Measurements from ENCODE around the gene MAMDC2.

MAMDC2 gene

DNA sequence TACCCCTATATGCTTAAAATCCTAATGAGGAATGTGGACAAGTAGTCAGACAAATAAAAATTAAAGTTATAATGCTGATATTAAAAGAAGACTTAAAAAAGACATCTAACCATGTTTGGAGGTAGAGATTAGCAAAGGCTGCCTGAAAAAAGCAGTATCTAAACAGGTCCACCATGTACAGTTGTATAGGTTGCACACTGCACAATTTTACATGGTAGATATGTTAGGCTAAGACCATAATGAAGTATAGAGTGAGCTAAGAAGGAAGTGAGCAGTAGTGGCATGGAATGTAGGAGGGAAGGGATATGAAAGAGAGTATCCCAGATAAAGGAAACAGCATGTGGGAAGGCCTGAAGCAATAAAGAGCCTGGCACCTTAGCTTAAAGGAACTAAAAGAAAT, 51.1 kb downstream of the MAMDC2 start:
- no peaks in the 10 kb centered on the region for H3K4me1 ChIP-seq (ENCODE audit: control insufficient read depth in 2 of 2, insufficient read depth in 2 of 2, low read length in 2 of 2)
- H3K27ac ChIP-seq (ENCODE audit: low read depth in 2 of 2, low read length in 2 of 2): no peak overlapping the region
- H3K36me3 ChIP-seq (ENCODE audit: control insufficient read depth in 2 of 2, insufficient read depth in 2 of 2, low read length in 2 of 2): no peaks in the 10 kb centered on the region
- no peak overlapping the region for H3K4me3 ChIP-seq (ENCODE audit: low read length in 2 of 2)
- no peaks in the 10 kb centered on the region for H3K27me3 ChIP-seq (ENCODE audit: control insufficient read depth in 2 of 2, insufficient read depth in 2 of 2, low read length in 2 of 2)
- H3K9ac ChIP-seq (ENCODE audit: low read depth in 1 of 2, low read length in 2 of 2): no peak overlapping the region
- no peaks in the 10 kb centered on the region for H3K9me3 ChIP-seq (ENCODE audit: control insufficient read depth in 2 of 2, low read length in 2 of 2)

GRCh38 chr9:70097187-70097586, 53.5 kb downstream of the MAMDC2 start:
- Histone ChIP-seq H3K27me3 (ENCODE audit: control insufficient read depth in 2 of 2, insufficient read depth in 2 of 2, low read length in 2 of 2) (no peaks in the 10 kb centered on the region), H3K4me1 (ENCODE audit: control insufficient read depth in 2 of 2, insufficient read depth in 2 of 2, low read length in 2 of 2) (no peaks in the 10 kb centered on the region), H3K9me3 (ENCODE audit: control insufficient read depth in 2 of 2, low read length in 2 of 2) (no peaks in the 10 kb centered on the region), H3K36me3 (ENCODE audit: control insufficient read depth in 2 of 2, insufficient read depth in 2 of 2, low read length in 2 of 2) (no peaks in the 10 kb centered on the region), H3K4me3 (ENCODE audit: low read length in 2 of 2) (no peak overlapping the region), H3K9ac (ENCODE audit: low read depth in 1 of 2, low read length in 2 of 2) (no peak overlapping the region), H3K27ac (ENCODE audit: low read depth in 2 of 2, low read length in 2 of 2) (no peak overlapping the region)

DNA sequence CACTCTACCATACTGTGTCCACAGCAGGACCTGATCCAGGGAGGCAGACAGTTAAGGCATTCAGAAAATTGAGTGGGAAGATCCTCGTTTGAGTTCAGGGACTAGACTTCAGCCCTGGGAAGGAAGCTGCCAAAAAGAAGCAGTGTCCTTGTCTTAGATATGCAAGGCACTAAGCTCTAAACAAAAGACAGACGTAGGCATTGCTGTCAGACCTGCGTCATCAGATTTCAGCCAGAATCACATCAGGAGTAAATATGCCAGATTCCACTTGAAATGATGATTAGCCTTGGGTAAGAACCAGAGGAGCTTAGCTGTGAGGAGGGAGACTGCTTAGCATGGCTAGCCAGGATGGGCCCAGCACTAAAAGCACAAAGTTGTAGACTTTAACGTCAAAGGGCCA, 56.7 kb downstream of the MAMDC2 start:
- H3K4me1 ChIP-seq (ENCODE audit: control insufficient read depth in 2 of 2, insufficient read depth in 2 of 2, low read length in 2 of 2): no peaks in the 10 kb centered on the region
- H3K9me3 ChIP-seq (ENCODE audit: control insufficient read depth in 2 of 2, low read length in 2 of 2): no peaks in the 10 kb centered on the region
- H3K36me3 ChIP-seq (ENCODE audit: control insufficient read depth in 2 of 2, insufficient read depth in 2 of 2, low read length in 2 of 2): no peaks in the 10 kb centered on the region
- no peaks in the 10 kb centered on the region for H3K27me3 ChIP-seq (ENCODE audit: control insufficient read depth in 2 of 2, insufficient read depth in 2 of 2, low read length in 2 of 2)
- H3K4me3 ChIP-seq (ENCODE audit: low read length in 2 of 2): no peak overlapping the region
- no peak overlapping the region for H3K27ac ChIP-seq (ENCODE audit: low read depth in 2 of 2, low read length in 2 of 2)
- H3K9ac ChIP-seq (ENCODE audit: low read depth in 1 of 2, low read length in 2 of 2): no peak overlapping the region

GRCh38 chr9:70101265-70101664, 57.6 kb downstream of the MAMDC2 start:
- no peak overlapping the region for H3K9ac ChIP-seq (ENCODE audit: low read depth in 1 of 2, low read length in 2 of 2)
- no peaks in the 10 kb centered on the region for H3K9me3 ChIP-seq (ENCODE audit: control insufficient read depth in 2 of 2, low read length in 2 of 2)
- no peak overlapping the region for H3K4me3 ChIP-seq (ENCODE audit: low read length in 2 of 2)
- H3K27ac ChIP-seq (ENCODE audit: low read depth in 2 of 2, low read length in 2 of 2): no peak overlapping the region
- no peaks in the 10 kb centered on the region for H3K36me3 ChIP-seq (ENCODE audit: control insufficient read depth in 2 of 2, insufficient read depth in 2 of 2, low read length in 2 of 2)
- H3K27me3 ChIP-seq (ENCODE audit: control insufficient read depth in 2 of 2, insufficient read depth in 2 of 2, low read length in 2 of 2): no peaks in the 10 kb centered on the region
- H3K4me1 ChIP-seq (ENCODE audit: control insufficient read depth in 2 of 2, insufficient read depth in 2 of 2, low read length in 2 of 2): no peaks in the 10 kb centered on the region

- Histone ChIP-seq H3K9ac (ENCODE audit: low read depth in 1 of 2, low read length in 2 of 2) (no peak overlapping the region), H3K27me3 (ENCODE audit: control insufficient read depth in 2 of 2, insufficient read depth in 2 of 2, low read length in 2 of 2) (no peaks in the 10 kb centered on the region), H3K36me3 (ENCODE audit: control insufficient read depth in 2 of 2, insufficient read depth in 2 of 2, low read length in 2 of 2) (no peaks in the 10 kb centered on the region), H3K9me3 (ENCODE audit: control insufficient read depth in 2 of 2, low read length in 2 of 2) (no peaks in the 10 kb centered on the region), H3K4me1 (ENCODE audit: control insufficient read depth in 2 of 2, insufficient read depth in 2 of 2, low read length in 2 of 2) (no peaks in the 10 kb centered on the region), H3K4me3 (ENCODE audit: low read length in 2 of 2) (no peak overlapping the region), H3K27ac (ENCODE audit: low read depth in 2 of 2, low read length in 2 of 2) (no peak overlapping the region)
These were observed 61.5 kb downstream of the MAMDC2 start for GRCh38 chr9:70105147-70105546.

- Histone ChIP-seq H3K4me3 (ENCODE audit: low read length in 2 of 2) (no peak overlapping the region), H3K9me3 (ENCODE audit: control insufficient read depth in 2 of 2, low read length in 2 of 2) (no peaks in the 10 kb centered on the region), H3K27ac (ENCODE audit: low read depth in 2 of 2, low read length in 2 of 2) (no peak overlapping the region), H3K36me3 (ENCODE audit: control insufficient read depth in 2 of 2, insufficient read depth in 2 of 2, low read length in 2 of 2) (no peaks in the 10 kb centered on the region), H3K9ac (ENCODE audit: low read depth in 1 of 2, low read length in 2 of 2) (no peak overlapping the region), H3K4me1 (ENCODE audit: control insufficient read depth in 2 of 2, insufficient read depth in 2 of 2, low read length in 2 of 2) (no peaks in the 10 kb centered on the region), H3K27me3 (ENCODE audit: control insufficient read depth in 2 of 2, insufficient read depth in 2 of 2, low read length in 2 of 2) (no peaks in the 10 kb centered on the region)
These were observed 62.9 kb downstream of the MAMDC2 start for GRCh38 chr9:70106571-70106970.

DNA sequence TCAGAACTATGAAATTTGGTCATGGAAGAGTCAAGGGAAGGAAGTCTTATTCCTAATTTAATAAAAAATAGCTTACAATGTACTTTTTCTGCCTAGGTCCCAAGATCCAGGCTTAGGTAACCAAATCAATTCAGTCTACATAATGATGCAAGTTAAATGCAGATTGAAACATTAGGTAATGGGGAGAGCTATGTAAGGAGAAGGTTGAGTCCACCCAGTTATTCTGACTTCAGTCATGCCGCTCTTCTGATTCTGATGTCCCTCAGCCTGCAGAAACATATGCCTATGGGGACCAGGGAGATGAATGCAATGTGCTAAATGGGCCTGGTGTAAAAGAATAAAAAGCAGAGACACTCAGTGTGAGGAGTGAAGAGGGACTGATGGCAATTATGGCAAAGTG, 63.9 kb downstream of the MAMDC2 start:
- Histone ChIP-seq H3K27me3 (ENCODE audit: control insufficient read depth in 2 of 2, insufficient read depth in 2 of 2, low read length in 2 of 2) (no peaks in the 10 kb centered on the region), H3K36me3 (ENCODE audit: control insufficient read depth in 2 of 2, insufficient read depth in 2 of 2, low read length in 2 of 2) (no peaks in the 10 kb centered on the region), H3K4me3 (ENCODE audit: low read length in 2 of 2) (no peak overlapping the region), H3K9ac (ENCODE audit: low read depth in 1 of 2, low read length in 2 of 2) (no peak overlapping the region), H3K27ac (ENCODE audit: low read depth in 2 of 2, low read length in 2 of 2) (no peak overlapping the region), H3K9me3 (ENCODE audit: control insufficient read depth in 2 of 2, low read length in 2 of 2) (no peaks in the 10 kb centered on the region), H3K4me1 (ENCODE audit: control insufficient read depth in 2 of 2, insufficient read depth in 2 of 2, low read length in 2 of 2) (no peaks in the 10 kb centered on the region)

DNA sequence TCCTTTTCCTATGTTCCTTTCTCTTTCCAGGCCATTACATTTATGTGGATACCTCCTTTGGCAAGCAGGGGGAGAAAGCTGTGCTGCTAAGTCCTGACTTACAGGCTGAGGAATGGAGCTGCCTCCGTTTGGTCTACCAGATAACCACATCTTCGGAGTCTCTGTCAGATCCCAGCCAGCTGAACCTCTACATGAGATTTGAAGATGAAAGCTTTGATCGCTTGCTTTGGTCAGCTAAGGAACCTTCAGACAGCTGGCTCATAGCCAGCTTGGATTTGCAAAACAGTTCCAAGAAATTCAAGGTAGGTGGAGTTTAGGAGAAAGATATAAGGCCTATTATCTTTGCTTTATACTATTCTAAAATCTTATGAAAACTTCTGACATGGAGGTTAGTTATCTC, 64.5 kb downstream of the MAMDC2 start:
- no peak overlapping the region for H3K9ac ChIP-seq (ENCODE audit: low read depth in 1 of 2, low read length in 2 of 2)
- no peak overlapping the region for H3K4me3 ChIP-seq (ENCODE audit: low read length in 2 of 2)
- H3K36me3 ChIP-seq (ENCODE audit: control insufficient read depth in 2 of 2, insufficient read depth in 2 of 2, low read length in 2 of 2): no peaks in the 10 kb centered on the region
- H3K27ac ChIP-seq (ENCODE audit: low read depth in 2 of 2, low read length in 2 of 2): no peak overlapping the region
- H3K27me3 ChIP-seq (ENCODE audit: control insufficient read depth in 2 of 2, insufficient read depth in 2 of 2, low read length in 2 of 2): no peaks in the 10 kb centered on the region
- H3K4me1 ChIP-seq (ENCODE audit: control insufficient read depth in 2 of 2, insufficient read depth in 2 of 2, low read length in 2 of 2): peaks cover 0 to 4% of the 10 kb centered on the region in 2 donors
- H3K9me3 ChIP-seq (ENCODE audit: control insufficient read depth in 2 of 2, low read length in 2 of 2): no peaks in the 10 kb centered on the region

DNA sequence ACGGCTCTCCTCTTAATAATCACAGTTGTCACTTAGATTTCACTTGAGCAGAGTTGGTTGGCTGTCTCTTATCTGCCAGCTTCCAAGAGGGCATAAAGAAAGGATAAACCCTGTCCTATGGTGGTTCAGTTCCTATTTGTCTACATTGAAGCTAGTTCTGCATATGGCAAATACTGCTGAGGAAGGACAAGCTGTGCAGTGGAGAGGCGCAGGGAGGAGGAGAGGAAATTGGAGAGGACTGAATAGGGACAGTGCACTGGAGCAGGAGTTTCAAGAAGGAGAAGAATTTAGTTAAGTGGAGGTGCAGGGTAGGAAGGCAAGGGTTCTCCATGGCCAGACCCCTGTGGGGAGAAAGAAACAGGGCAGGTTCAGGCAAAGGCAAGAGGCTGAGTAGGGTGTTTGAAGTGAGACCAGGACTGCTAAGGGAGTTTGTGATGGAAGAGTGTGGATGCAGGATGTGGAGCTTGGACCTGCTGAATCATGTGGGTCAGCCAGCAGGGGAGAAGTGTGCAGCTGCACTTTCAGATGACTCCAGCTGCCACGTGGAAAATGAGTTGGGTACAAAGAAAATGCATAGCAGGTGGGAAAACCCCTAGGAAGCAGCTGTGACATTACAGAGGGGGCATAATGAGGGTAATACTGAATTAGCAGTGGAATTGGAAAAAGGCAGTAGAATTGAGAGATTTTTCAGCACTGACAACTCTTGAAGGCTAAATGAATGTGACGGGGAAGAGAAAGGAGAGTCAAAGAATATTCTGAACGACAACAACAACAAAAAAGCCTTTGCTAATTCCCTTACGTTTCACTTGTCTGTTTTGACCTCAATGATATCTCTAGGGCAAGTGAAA, 66.8 kb downstream of the MAMDC2 start:
- Histone ChIP-seq H3K9ac (ENCODE audit: low read depth in 1 of 2, low read length in 2 of 2) (no peak overlapping the region), H3K4me3 (ENCODE audit: low read length in 2 of 2) (no peak overlapping the region), H3K27me3 (ENCODE audit: control insufficient read depth in 2 of 2, insufficient read depth in 2 of 2, low read length in 2 of 2) (no peaks in the 10 kb centered on the region), H3K4me1 (ENCODE audit: control insufficient read depth in 2 of 2, insufficient read depth in 2 of 2, low read length in 2 of 2) (peaks cover 0 to 5% of the 10 kb centered on the region in 2 donors), H3K9me3 (ENCODE audit: control insufficient read depth in 2 of 2, low read length in 2 of 2) (no peaks in the 10 kb centered on the region), H3K27ac (ENCODE audit: low read depth in 2 of 2, low read length in 2 of 2) (no peak overlapping the region), H3K36me3 (ENCODE audit: control insufficient read depth in 2 of 2, insufficient read depth in 2 of 2, low read length in 2 of 2) (no peaks in the 10 kb centered on the region)

GRCh38 chr9:70111042-70111602, 67.5 kb downstream of the MAMDC2 start:
- Histone ChIP-seq H3K36me3 (ENCODE audit: control insufficient read depth in 2 of 2, insufficient read depth in 2 of 2, low read length in 2 of 2) (no peaks in the 10 kb centered on the region), H3K4me3 (ENCODE audit: low read length in 2 of 2) (no peak overlapping the region), H3K4me1 (ENCODE audit: control insufficient read depth in 2 of 2, insufficient read depth in 2 of 2, low read length in 2 of 2) (peaks cover 0 to 5% of the 10 kb centered on the region in 2 donors), H3K9me3 (ENCODE audit: control insufficient read depth in 2 of 2, low read length in 2 of 2) (no peaks in the 10 kb centered on the region), H3K27ac (ENCODE audit: low read depth in 2 of 2, low read length in 2 of 2) (no peak overlapping the region), H3K9ac (ENCODE audit: low read depth in 1 of 2, low read length in 2 of 2) (no peak overlapping the region), H3K27me3 (ENCODE audit: control insufficient read depth in 2 of 2, insufficient read depth in 2 of 2, low read length in 2 of 2) (no peaks in the 10 kb centered on the region)

All from mucosa of rectum (tissue), 2 donors.